HepG2 (cell line): ENCODE data around the gene LIF. TPM values are rescaled to one million over a fixed set of nuclear protein-coding genes. Genes with fewer than 3 reads are reported as not detected.
A peak's percentile ranks its signal among the peaks of the same experiment; 100 is the strongest.

Experiments
- IRX3 ChIP-seq: sonication (generic); formaldehyde crosslinking; IDR thresholded peaks from 2 replicates; pipeline ENCODE4 v1.8.1; 2023; ENCODE audit warnings: mild to moderate bottlenecking, low read depth, missing genetic modification reagents, borderline replicate concordance
- MYNN ChIP-seq: sonication (generic); formaldehyde crosslinking; IDR thresholded peaks from 2 replicates; pipeline ENCODE4 v1.4.0; 2020; ENCODE audit warnings: mild to moderate bottlenecking, low read depth, missing genetic modification reagents
- NR2F6 ChIP-seq, 2 experiments: IDR thresholded peaks; 2 replicates each; pipeline ENCODE4 v1.6.1; 2016; ENCODE audit warnings: antibody characterized with exemption in 1 of 2, mild to moderate bottlenecking in 1 of 2
- PCBP1 ChIP-seq: fragments of 200-400 bp; formaldehyde crosslinking; IDR thresholded peaks from 2 replicates; pipeline ENCODE4 v1.6.1; 2017; ENCODE audit warnings: mild to moderate bottlenecking, low read depth, low read length, borderline replicate concordance
- REXO4 ChIP-seq: sonication (generic); formaldehyde crosslinking; IDR thresholded peaks from 2 replicates; pipeline ENCODE4 v1.8.0; 2022; ENCODE audit warnings: missing genetic modification reagents, mild to moderate bottlenecking, borderline replicate concordance
- SYNCRIP ChIP-seq: fragments of 200-400 bp; formaldehyde crosslinking; IDR thresholded peaks from 2 replicates; pipeline ENCODE4 v1.6.1; 2018; ENCODE audit warnings: mild to moderate bottlenecking, low read depth, low read length; ENCODE audit not compliant: insufficient read depth
- TBP ChIP-seq: sonication (generic); formaldehyde crosslinking; IDR thresholded peaks from 2 replicates; pipeline ENCODE4 v1.5.0; 2020; ENCODE audit warnings: missing genetic modification reagents
- TEAD3 ChIP-seq: optimal IDR thresholded peaks from 2 replicates; pipeline ENCODE3; 2016; ENCODE audit warnings: borderline replicate concordance
- ZBTB38 ChIP-seq: sonication (generic); formaldehyde crosslinking; IDR thresholded peaks from 2 replicates; pipeline ENCODE4 v1.5.1; 2020; ENCODE audit warnings: mild to moderate bottlenecking, missing genetic modification reagents
- ZNF224 ChIP-seq: sonication (generic); formaldehyde crosslinking; IDR thresholded peaks from 2 replicates; pipeline ENCODE4 v1.5.0; 2020; ENCODE audit warnings: mild to moderate bottlenecking, missing genetic modification reagents
- ZNF446 ChIP-seq: sonication (generic); formaldehyde crosslinking; IDR thresholded peaks from 2 replicates; pipeline ENCODE4 v1.5.0; 2020; ENCODE audit warnings: mild to moderate bottlenecking, missing genetic modification reagents
- ZNF569 ChIP-seq: sonication (generic); formaldehyde crosslinking; IDR thresholded peaks from 2 replicates; pipeline ENCODE4 v1.5.0; 2020; ENCODE audit warnings: mild to moderate bottlenecking, missing genetic modification reagents, moderate library complexity, borderline replicate concordance
- ZNF7 ChIP-seq: IDR thresholded peaks from 2 replicates; pipeline ENCODE4 v1.6.1; 2016; ENCODE audit warnings: missing biosample characterization, missing genetic modification reagents
- polyA plus RNA-seq, 8 experiments: library from polyadenylated mRNA; depleted of rRNA in 3 of 8; stranded (reverse) in 7 of 8; unstranded in 1 of 8; fragments of >200 nt; fragmentation: Illumina TruSeq in 4 of 8; extraction: Trizol in 4 of 8; gene quantifications; 2 replicates each; pipeline versions ENCODE4 v1.2.1 to v1.2.3, GENCODE V29; 2011 to 2016; ENCODE audit warnings: low read depth in 4 of 8, missing spikeins in 1 of 8, mixed read lengths in 1 of 8; ENCODE audit not compliant: insufficient read depth in 1 of 8
- total RNA-seq, 5 experiments: library from RNA; depleted of rRNA; stranded (reverse); fragments of >200 nt; fragmentation: Illumina TruSeq; extraction: Trizol; gene quantifications; 2 replicates each; pipeline ENCODE4 v1.2.3, GENCODE V29; 2016; ENCODE audit warnings: low read depth in 1 of 5
- TF ChIP-seq, protein P1 (sequence below): sonication (generic); formaldehyde crosslinking; IDR thresholded peaks from 2 replicates; pipeline ENCODE4 v1.8.0; 2022; ENCODE audit warnings: missing genetic modification reagents, mild to moderate bottlenecking, borderline replicate concordance
- TF ChIP-seq, protein P2 (sequence below): sonication (generic); formaldehyde crosslinking; conservative IDR thresholded peaks from 2 replicates; pipeline ENCODE4 v1.5.0; 2020; ENCODE audit warnings: missing genetic modification reagents
- TF ChIP-seq, protein P3 (sequence below): sonication (generic); formaldehyde crosslinking; IDR thresholded peaks from 2 replicates; pipeline ENCODE4 v1.8.1; 2023; ENCODE audit warnings: mild to moderate bottlenecking, moderate library complexity, missing genetic modification reagents
- TF ChIP-seq, protein P4 (sequence below), 2 experiments: sonication (generic) in 1 of 2; formaldehyde crosslinking in 1 of 2; IDR thresholded peaks; 2 replicates each; pipeline versions ENCODE4 v1.5.1 to v1.6.1; 2011 to 2020; ENCODE audit warnings: borderline replicate concordance in 1 of 2, low read depth in 1 of 2, low read length in 1 of 2, mild to moderate bottlenecking in 1 of 2, missing genetic modification reagents in 1 of 2, moderate library complexity in 1 of 2

The LIF gene
- total and polyA plus RNA-seq, 2 of the 13 experiments (the other 11 are each of a cell fraction or from before 2014, with no cell fraction given) = 3.6 to 8.5 TPM

DNA sequence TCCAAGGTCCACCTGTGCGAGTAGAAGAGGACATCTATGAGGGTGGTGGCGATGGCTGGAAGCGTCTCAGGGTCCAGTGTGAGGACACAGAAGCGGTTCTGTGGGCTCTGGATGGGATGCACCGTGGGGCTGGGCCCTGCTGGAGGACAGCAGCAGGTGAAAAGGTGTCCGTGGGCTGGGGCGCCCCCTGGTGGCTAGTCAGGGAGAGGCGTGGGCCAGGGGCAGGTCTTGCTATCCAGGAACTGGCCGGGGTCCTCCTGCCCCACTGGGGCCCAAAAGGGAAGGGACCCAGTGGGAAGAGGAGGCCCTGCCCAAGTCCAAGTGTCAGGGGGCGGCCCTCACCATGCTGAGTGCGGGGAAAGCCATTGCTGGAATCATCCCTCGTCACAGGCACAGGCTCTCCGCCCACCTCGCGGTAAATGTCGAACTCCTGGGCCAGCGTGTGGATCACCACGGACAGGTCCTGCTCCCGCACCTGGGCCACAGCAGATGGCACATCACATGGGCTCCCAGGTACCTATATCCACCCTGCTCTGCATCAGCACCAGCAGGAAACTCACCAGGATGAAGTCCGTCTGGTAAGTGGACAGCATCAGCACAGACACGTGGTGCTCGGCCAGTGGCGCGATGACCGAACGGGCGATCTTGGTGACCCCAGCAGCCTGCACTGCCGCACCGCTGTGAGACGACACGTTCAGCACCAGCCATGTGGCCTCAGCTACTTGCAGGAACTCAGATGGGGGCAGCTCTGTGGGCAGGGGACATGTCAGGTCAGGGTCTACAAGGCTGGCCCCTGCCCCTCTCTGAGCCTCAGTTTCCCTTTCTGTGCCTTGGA lies 40.5 kb upstream of the LIF start (continued):
- no peak for TF ChIP-seq NR2F6 (IDR thresholded peaks at IDR 0.05)
- TF ChIP-seq NR2F6 (CRISPR knock-in tag; IDR thresholded peaks at IDR 0.05) = no peak
- no peak for TF ChIP-seq IRX3 (CRISPR knock-in tag)
- no peak for TF ChIP-seq ZNF224 (CRISPR knock-in tag)
- no peak for TF ChIP-seq ZNF569 (CRISPR knock-in tag)
- TF ChIP-seq SYNCRIP = no peak
- no peak for TF ChIP-seq ZNF7
- TF ChIP-seq PCBP1 = no peak
- no peak for TF ChIP-seq TBP (CRISPR knock-in tag)
- TF ChIP-seq, protein P1, sequence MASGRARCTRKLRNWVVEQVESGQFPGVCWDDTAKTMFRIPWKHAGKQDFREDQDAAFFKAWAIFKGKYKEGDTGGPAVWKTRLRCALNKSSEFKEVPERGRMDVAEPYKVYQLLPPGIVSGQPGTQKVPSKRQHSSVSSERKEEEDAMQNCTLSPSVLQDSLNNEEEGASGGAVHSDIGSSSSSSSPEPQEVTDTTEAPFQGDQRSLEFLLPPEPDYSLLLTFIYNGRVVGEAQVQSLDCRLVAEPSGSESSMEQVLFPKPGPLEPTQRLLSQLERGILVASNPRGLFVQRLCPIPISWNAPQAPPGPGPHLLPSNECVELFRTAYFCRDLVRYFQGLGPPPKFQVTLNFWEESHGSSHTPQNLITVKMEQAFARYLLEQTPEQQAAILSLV (CRISPR knock-in tag) = no peak
- TF ChIP-seq REXO4 (CRISPR knock-in tag) = no peak
- TF ChIP-seq ZNF446 = no peak
- TF ChIP-seq MYNN (CRISPR knock-in tag) = no peak
- TF ChIP-seq, protein P2, sequence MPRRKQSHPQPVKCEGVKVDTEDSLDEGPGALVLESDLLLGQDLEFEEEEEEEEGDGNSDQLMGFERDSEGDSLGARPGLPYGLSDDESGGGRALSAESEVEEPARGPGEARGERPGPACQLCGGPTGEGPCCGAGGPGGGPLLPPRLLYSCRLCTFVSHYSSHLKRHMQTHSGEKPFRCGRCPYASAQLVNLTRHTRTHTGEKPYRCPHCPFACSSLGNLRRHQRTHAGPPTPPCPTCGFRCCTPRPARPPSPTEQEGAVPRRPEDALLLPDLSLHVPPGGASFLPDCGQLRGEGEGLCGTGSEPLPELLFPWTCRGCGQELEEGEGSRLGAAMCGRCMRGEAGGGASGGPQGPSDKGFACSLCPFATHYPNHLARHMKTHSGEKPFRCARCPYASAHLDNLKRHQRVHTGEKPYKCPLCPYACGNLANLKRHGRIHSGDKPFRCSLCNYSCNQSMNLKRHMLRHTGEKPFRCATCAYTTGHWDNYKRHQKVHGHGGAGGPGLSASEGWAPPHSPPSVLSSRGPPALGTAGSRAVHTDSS (CRISPR knock-in tag) = no peak
- peak; percentile 5 for TF ChIP-seq TEAD3
- TF ChIP-seq, protein P3, sequence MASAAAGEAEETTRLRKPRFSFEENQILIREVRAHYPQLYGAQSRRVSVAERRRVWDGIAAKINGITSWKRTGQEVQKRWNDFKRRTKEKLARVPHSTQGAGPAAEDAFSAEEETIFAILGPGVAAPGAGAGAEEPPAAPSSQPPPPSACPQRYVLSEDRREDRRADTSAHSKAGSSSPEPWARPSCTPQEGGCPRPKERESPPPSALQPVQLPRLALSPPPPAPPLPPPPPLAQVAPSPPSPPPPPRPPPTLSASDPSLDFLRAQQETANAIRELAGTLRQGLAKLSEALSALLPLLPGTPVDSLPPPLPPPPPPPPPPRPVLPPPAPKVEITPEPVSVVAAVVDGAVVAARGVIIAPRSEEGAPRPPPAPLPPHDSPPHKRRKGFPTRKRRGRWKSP (CRISPR knock-in tag) = no peak
- TF ChIP-seq, protein P4, sequence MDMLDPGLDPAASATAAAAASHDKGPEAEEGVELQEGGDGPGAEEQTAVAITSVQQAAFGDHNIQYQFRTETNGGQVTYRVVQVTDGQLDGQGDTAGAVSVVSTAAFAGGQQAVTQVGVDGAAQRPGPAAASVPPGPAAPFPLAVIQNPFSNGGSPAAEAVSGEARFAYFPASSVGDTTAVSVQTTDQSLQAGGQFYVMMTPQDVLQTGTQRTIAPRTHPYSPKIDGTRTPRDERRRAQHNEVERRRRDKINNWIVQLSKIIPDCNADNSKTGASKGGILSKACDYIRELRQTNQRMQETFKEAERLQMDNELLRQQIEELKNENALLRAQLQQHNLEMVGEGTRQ (IDR thresholded peaks at IDR 0.05; ENCODE audit: low read depth, low read length) = no peak
- TF ChIP-seq, protein P4 (CRISPR knock-in tag; IDR thresholded peaks at IDR 0.05; ENCODE audit: borderline replicate concordance) = no peak
- peak; percentile 71 for TF ChIP-seq ZBTB38 (CRISPR knock-in tag)
